Measurements from ENCODE around the gene C1RL.

Gene C1RL

GRCh38 chr12:7101047-7101693 lies 7.8 kb downstream of the C1RL start:
- Mint-ChIP-seq H3K9me3 (peaks cover 5 to 7% of the 10 kb centered on the region in 2 donors), H3K27me3 (no peaks in the 10 kb centered on the region), H3K4me1 (peaks cover 0 to 7% of the 10 kb centered on the region in 2 donors), H3K4me3 (no peak overlapping the region), H3K27ac (peak overlapping the region; percentile 75), H3K36me3 (peaks cover 34 to 35% of the 10 kb centered on the region in 2 donors)
- no peak for DNase-seq
- no peak for ATAC-seq (replicated peaks)

- H3K4me3 Mint-ChIP-seq = no peak overlapping the region
- H3K36me3 Mint-ChIP-seq = peaks cover 25 to 26% of the 10 kb centered on the region in 2 donors
- peaks cover 0 to 7% of the 10 kb centered on the region in 2 donors for H3K4me1 Mint-ChIP-seq
- no peak for ATAC-seq (replicated peaks)
- H3K27ac Mint-ChIP-seq = no peak overlapping the region
- no peak for DNase-seq
- no peaks in the 10 kb centered on the region for H3K9me3 Mint-ChIP-seq
- H3K27me3 Mint-ChIP-seq = no peaks in the 10 kb centered on the region
Observed at GRCh38 chr12:7100239-7100638, 8.8 kb downstream of the C1RL start.

- ATAC-seq (replicated peaks) = no peak
- Mint-ChIP-seq H3K27me3 (no peaks in the 10 kb centered on the region), H3K27ac (no peak overlapping the region), H3K36me3 (peaks cover 25 to 26% of the 10 kb centered on the region in 2 donors), H3K4me1 (peaks cover 0 to 7% of the 10 kb centered on the region in 2 donors), H3K9me3 (no peaks in the 10 kb centered on the region), H3K4me3 (no peak overlapping the region)
- DNase-seq = no peak
Observed at GRCh38 chr12:7099290-7099996, 9.6 kb downstream of the C1RL start.

- H3K27me3 Mint-ChIP-seq = peaks cover 0 to 3% of the 10 kb centered on the region in 2 donors
- H3K4me3 Mint-ChIP-seq = no peak overlapping the region
- no peak for ATAC-seq (replicated peaks)
- no peak overlapping the region for H3K27ac Mint-ChIP-seq
- no peaks in the 10 kb centered on the region for H3K9me3 Mint-ChIP-seq
- DNase-seq = no peak
- peaks cover 15 to 16% of the 10 kb centered on the region in 2 donors for H3K36me3 Mint-ChIP-seq
- peaks cover 4 to 9% of the 10 kb centered on the region in 2 donors for H3K4me1 Mint-ChIP-seq
Observed at GRCh38 chr12:7096979-7097378, 12.0 kb downstream of the C1RL start.

GRCh38 chr12:7096006-7096932 lies 12.7 kb downstream of the C1RL start:
- peaks cover 13 to 15% of the 10 kb centered on the region in 2 donors for H3K36me3 Mint-ChIP-seq
- no peak overlapping the region for H3K27ac Mint-ChIP-seq
- H3K4me1 Mint-ChIP-seq = peaks cover 6 to 11% of the 10 kb centered on the region in 2 donors

GRCh38 chr12:7093892-7094291 lies 15.1 kb downstream of the C1RL start:
- no peak overlapping the region for H3K27ac Mint-ChIP-seq
- H3K9me3 Mint-ChIP-seq = no peaks in the 10 kb centered on the region
- DNase-seq (no peak), ATAC-seq (replicated peaks) (no peak)
- peaks cover 7 to 8% of the 10 kb centered on the region in 2 donors for H3K36me3 Mint-ChIP-seq
- peaks cover 6 to 11% of the 10 kb centered on the region in 2 donors for H3K4me1 Mint-ChIP-seq
- H3K4me3 Mint-ChIP-seq = no peak overlapping the region
- H3K27me3 Mint-ChIP-seq = peaks cover 7 to 9% of the 10 kb centered on the region in 2 donors

More at GRCh38 chr12:7096006-7096932, 12.7 kb downstream of the C1RL start:
- ATAC-seq (replicated peaks) = no peak
- Mint-ChIP-seq H3K4me3 (no peak overlapping the region), H3K9me3 (no peaks in the 10 kb centered on the region), H3K27me3 (peaks cover 0 to 3% of the 10 kb centered on the region in 2 donors)
- DNase-seq = no peak

GRCh38 chr12:7093486-7093885 lies 15.5 kb downstream of the C1RL start:
- Mint-ChIP-seq H3K9me3 (no peaks in the 10 kb centered on the region), H3K27ac (no peak overlapping the region), H3K27me3 (peaks cover 7 to 11% of the 10 kb centered on the region in 2 donors), H3K4me1 (peaks cover 6 to 11% of the 10 kb centered on the region in 2 donors), H3K4me3 (no peak overlapping the region), H3K36me3 (peaks cover 4 to 6% of the 10 kb centered on the region in 2 donors)
- ATAC-seq (replicated peaks) (no peak), DNase-seq (no peak)

- ATAC-seq (replicated peaks) = peak; percentile 13 to 18
- Mint-ChIP-seq H3K27ac (peak overlapping the region; percentile 14), H3K4me3 (peak overlapping the region in 1 of 2 donors; percentile 94), H3K4me1 (peaks cover 6 to 11% of the 10 kb centered on the region in 2 donors), H3K9me3 (no peaks in the 10 kb centered on the region), H3K27me3 (peaks cover 7 to 11% of the 10 kb centered on the region in 2 donors), H3K36me3 (peaks cover 0 to 5% of the 10 kb centered on the region in 2 donors)
- no peak for DNase-seq
Observed at GRCh38 chr12:7092986-7093460, 16.0 kb downstream of the C1RL start.

- peak within 1 kb of the TSS; percentile 85 to 94 for H3K4me3 Mint-ChIP-seq
- no peaks in the 10 kb centered on the region for H3K9me3 Mint-ChIP-seq
- H3K4me1 Mint-ChIP-seq = peaks cover 6 to 11% of the 10 kb centered on the region in 2 donors
- peak within 1 kb of the TSS; percentile 87 for H3K27ac Mint-ChIP-seq
- H3K27me3 Mint-ChIP-seq = peaks cover 7 to 11% of the 10 kb centered on the region in 2 donors
- H3K36me3 Mint-ChIP-seq = peaks cover 0 to 4% of the 10 kb centered on the region in 2 donors
- peak; percentile 83 for ATAC-seq (replicated peaks)
- DNase-seq = peak; percentile 29
Observed at GRCh38 chr12:7092229-7092985, 16.6 kb downstream of the C1RL start, which contains the start of gene C1R. C1R (minus strand) TSS chr12:7092445; CDS start chr12:7092388, 57 bp downstream.

GRCh38 chr12:7091660-7092228 lies 17.3 kb downstream of the C1RL start:
- Mint-ChIP-seq H3K4me1 (peaks cover 6 to 11% of the 10 kb centered on the region in 2 donors), H3K9me3 (no peaks in the 10 kb centered on the region), H3K4me3 (peak overlapping the region; percentile 85 to 94)

GRCh38 chr12:7091171-7091570 lies 17.8 kb downstream of the C1RL start:
- Mint-ChIP-seq H3K4me1 (peaks cover 6 to 11% of the 10 kb centered on the region in 2 donors), H3K36me3 (no peaks in the 10 kb centered on the region), H3K27me3 (peaks cover 7 to 11% of the 10 kb centered on the region in 2 donors), H3K9me3 (no peaks in the 10 kb centered on the region), H3K27ac (no peak overlapping the region), H3K4me3 (no peak overlapping the region)
- ATAC-seq (replicated peaks) (no peak), DNase-seq (no peak)

More at GRCh38 chr12:7091660-7092228, 17.3 kb downstream of the C1RL start:
- H3K27ac Mint-ChIP-seq = peak overlapping the region; percentile 87
- peaks cover 0 to under 1% of the 10 kb centered on the region in 2 donors for H3K36me3 Mint-ChIP-seq
- no peak for ATAC-seq (replicated peaks)
- peaks cover 7 to 11% of the 10 kb centered on the region in 2 donors for H3K27me3 Mint-ChIP-seq
- no peak for DNase-seq

GRCh38 chr12:7090222-7090998 lies 18.6 kb downstream of the C1RL start:
- Mint-ChIP-seq H3K27ac (no peak overlapping the region), H3K4me3 (no peak overlapping the region), H3K36me3 (no peaks in the 10 kb centered on the region), H3K4me1 (peaks cover 6 to 11% of the 10 kb centered on the region in 2 donors), H3K9me3 (no peaks in the 10 kb centered on the region), H3K27me3 (peaks cover 7 to 11% of the 10 kb centered on the region in 2 donors)
- DNase-seq = no peak
- no peak for ATAC-seq (replicated peaks)
